Measurements from ENCODE around the gene C16orf92.

The C16orf92 gene

GRCh38 chr16:29989111-29989858 is 33.7 kb upstream of the C16orf92 start:
- no peak for DNase-seq

- DNase-seq: no peak
These were observed 33.0 kb upstream of the C16orf92 start for GRCh38 chr16:29990034-29990433.

DNA sequence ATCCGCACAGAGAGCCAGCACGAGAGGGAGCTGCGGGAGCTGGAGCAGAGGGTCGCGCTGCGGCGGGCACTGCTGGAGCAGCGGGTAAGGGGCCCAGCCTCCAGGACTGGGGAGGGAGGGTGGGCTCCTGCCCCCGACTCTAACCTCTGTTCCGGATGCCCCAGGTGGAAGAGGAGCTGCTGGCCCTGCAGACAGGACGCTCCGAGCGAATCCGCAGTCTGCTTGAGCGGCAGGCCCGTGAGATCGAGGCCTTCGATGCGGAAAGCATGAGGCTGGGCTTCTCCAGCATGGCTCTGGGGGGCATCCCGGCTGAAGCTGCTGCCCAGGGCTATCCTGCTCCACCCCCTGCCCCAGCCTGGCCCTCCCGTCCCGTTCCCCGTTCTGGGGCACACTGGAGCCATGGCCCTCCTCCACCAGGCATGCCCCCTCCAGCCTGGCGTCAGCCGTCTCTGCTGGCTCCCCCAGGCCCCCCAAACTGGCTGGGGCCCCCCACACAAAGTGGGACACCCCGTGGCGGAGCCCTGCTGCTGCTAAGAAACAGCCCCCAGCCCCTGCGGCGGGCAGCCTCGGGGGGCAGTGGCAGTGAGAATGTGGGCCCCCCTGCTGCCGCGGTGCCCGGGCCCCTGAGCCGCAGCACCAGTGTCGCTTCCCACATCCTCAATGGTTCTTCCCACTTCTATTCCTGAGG is 32.0 kb upstream of the C16orf92 start:
- no peak for DNase-seq

GRCh38 chr16:29991571-29991904 is 31.5 kb upstream of the C16orf92 start:
- DNase-seq: no peak

DNA sequence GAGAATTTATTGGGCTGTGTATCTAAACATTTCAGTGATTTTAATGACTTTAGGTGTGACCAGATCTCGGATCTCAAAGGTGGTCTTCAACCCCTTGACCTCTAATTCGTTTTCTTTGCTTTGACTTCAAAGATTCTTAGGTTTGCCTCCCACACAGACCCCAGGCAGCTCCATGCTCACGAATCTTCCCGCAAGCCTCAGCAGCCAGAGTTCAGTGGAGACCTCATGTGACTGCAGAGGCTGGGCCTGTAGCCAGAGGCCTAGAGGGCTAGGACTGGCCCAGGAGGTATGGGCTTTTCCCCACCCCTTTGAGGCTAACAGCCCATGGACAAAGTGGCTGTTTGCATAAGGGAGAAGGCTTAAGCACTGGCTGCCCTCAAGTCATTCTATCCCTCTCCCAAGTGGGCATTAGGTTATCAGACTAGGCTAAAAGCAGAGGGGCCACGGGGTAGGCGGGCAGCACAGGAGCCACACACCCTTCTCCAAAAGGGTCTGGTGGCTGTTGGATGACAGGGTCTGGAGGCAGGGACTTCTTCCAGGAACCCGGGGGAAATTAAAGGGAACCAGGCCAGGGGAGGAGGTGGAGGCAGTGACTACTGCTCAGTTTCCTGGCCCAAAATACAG is 30.5 kb upstream of the C16orf92 start:
- DNase-seq: no peak

- no peak for DNase-seq
These were observed 29.7 kb upstream of the C16orf92 start for GRCh38 chr16:29993191-29993902.

GRCh38 chr16:29993903-29994599 is 28.9 kb upstream of the C16orf92 start:
- DNase-seq: peak in 1 of 4 experiments; percentile 12

GRCh38 chr16:29994600-29995323 is 28.2 kb upstream of the C16orf92 start:
- DNase-seq: peak; percentile 11 to 55 (median 32)

DNA sequence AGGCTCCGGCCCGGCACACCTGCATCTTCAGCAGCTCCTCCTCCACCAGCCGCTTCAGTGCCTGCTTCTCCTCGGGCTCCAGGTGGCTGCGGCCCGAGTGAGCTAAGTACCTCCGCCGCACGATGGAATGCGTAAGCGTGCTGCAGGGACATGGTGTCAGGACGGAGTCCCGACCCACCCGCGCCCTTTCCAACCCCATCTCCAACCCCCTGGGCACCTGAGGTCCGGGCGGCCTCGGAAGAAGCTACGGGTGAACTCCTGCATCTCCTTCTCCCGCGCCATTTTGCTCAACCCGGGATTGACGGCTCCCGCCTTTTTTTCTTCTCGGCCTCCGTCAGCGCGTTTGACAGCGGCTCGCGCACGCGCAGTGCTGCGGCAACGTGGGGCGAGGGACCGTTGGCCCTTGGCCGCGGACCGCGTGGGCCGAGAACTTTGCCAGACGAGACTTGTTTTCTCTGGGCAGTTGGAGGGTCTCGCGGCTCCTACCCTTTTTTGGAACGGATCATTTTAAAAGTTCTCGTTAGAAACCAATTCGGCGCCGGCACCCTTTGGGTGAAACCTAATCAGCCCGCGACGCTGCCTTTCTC is 27.6 kb upstream of the C16orf92 start, which contains the start of gene HIRIP3:
Gene HIRIP3 (minus strand): TSS at position 294 of the 587 bp plus-strand sequence. CDS start 12 bp downstream, at position 282.
- DNase-seq: peak; percentile 94 to 97 (median 96)

- peak; percentile 99 for DNase-seq
These were observed 26.9 kb upstream of the C16orf92 start, which contains the start of gene INO80E for GRCh38 chr16:29995911-29996765. INO80E (plus strand) TSS chr16:29996241; CDS start chr16:29996311, 70 bp downstream.

GRCh38 chr16:29996766-29997250 is 26.2 kb upstream of the C16orf92 start:
- peak in 2 of 4 experiments; percentile 7 to 19 for DNase-seq

GRCh38 chr16:29999605-30000004 is 23.4 kb upstream of the C16orf92 start:
- DNase-seq: no peak

DNA sequence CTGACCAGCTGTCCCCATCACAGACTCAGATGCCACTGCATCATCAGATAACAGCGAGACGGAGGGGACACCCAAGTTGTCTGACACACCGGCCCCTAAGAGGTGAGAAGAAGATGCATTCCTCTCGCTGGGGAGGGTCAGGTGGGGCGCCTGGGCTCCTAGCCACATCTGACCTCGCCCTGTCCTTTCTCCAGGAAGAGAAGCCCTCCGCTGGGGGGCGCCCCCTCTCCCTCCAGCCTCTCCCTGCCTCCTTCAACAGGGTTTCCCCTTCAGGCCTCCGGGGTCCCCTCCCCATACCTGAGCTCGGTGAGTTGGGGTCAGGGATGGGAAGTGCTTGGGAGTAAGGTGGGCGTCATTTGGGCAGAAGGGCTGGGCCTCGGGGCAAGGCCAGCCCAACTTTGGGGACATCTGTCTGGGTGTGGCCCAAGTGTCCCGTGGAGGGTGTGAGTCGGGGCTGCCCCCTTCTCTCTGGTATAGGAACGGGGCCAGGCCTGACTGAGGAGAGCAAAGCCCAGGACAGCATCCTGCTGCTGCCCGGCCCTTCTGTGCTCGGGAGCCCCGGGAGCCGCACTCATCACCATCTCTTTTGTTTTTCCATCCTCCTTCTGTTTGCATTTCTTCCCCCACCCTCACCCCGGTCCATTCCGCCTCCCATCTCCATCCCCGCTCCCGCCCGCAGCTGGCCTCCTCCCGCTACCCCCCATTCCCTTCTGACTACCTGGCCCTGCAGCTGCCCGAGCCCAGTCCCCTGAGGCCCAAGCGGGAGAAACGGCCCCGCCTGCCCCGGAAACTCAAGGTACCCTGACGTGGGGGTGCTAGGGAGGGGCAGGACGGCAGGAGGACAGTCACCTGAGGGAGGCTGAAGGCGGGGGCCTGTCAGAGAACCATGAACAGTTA is 22.0 kb upstream of the C16orf92 start:
- DNase-seq: no peak

- DNase-seq: no peak
These were observed 20.2 kb upstream of the C16orf92 start for GRCh38 chr16:30002614-30003346.

- no peak for DNase-seq
These were observed 19.2 kb upstream of the C16orf92 start for GRCh38 chr16:30003670-30004423.

DNA sequence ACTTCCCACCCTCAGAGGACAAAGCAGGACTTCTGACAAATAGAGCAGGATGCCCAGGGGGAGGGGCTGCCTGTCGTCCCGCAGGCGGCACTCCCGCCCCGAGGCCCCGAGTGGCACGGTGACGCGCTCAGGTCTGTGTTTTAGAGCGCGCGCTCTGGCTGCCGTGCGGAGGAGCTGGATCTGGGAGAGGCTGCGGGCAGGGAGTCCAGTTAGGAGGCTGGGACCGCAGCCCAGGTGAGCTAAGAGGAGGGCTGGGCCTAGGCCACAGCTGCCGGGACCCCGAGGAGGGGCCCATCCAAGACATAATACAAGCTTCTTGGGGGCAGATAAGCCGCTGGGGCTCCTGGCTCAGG is 18.6 kb upstream of the C16orf92 start:
- DNase-seq: no peak

GRCh38 chr16:30004811-30005242 is 18.2 kb upstream of the C16orf92 start:
- no peak for DNase-seq

Measured in suppressor macrophage (primary cell).